ENCODE data around the gene CNKSR3. TPM values are rescaled to one million over a fixed set of nuclear protein-coding genes. Genes with fewer than 3 reads are reported as not detected.
A peak's percentile ranks its signal among the peaks of the same experiment; 100 is the strongest.
"Not testable (repeated sequence)": the region's sequence is repeated elsewhere in the genome, so short reads cannot be mapped to it uniquely, and the experiment has no call there.

The CNKSR3 gene
- total and polyA plus RNA-seq, 2 experiments from 2014 or later, result 22.4 to 23.9 TPM

DNA sequence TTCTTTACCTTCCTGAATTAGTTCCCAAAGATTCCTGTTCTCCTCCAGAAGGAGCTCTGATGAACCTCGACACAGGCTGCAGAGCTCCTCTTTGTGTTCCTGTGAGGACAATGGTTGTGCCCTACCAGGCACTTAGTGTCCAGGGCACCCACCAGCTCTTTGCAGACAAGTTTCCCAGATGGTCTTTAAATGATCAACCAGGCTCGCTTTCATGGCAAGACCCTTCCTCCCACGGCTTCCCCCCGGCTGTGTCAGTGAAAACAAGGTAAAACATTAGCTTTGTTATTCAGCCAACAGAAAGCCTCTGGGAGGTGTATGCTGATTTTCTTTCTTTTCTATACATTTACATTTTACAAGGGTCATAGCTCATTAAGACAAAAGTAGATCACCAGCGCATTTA, 32.3 kb upstream of the CNKSR3 start:
- no peaks in the 10 kb centered on the region for H3K9me3 ChIP-seq (ENCODE audit: low read depth)
- H3K4me1 ChIP-seq (ENCODE audit: insufficient read depth), result peaks cover 15% of the 10 kb centered on the region
- no peak overlapping the region for H3K27ac ChIP-seq
- H3K4me3 ChIP-seq, result no peak overlapping the region
- H3K27me3 ChIP-seq, result no peaks in the 10 kb centered on the region
- no peak overlapping the region for H3K4me2 ChIP-seq
- no peaks in the 10 kb centered on the region for H3K36me3 ChIP-seq (replicated peaks; ENCODE audit: insufficient read depth, low read depth)
- no peaks in the 10 kb centered on the region for H4K20me1 ChIP-seq (ENCODE audit: insufficient read depth, poor library complexity, severe bottlenecking)
- DNase-seq (ENCODE audit: low spot score), result no peak
- H2AFZ ChIP-seq, result no peak overlapping the region
- H3K9me2 ChIP-seq (replicated peaks; ENCODE audit: insufficient read depth), result no peaks in the 10 kb centered on the region
- no peaks in the 10 kb centered on the region for H3K79me2 ChIP-seq
- 26% methylated on average over 5 of the region's 5 CpGs for WGBS (ENCODE audit: low lambda C conversion rate, missing lambda C conversion rate)
- TF ChIP-seq, protein P1, sequence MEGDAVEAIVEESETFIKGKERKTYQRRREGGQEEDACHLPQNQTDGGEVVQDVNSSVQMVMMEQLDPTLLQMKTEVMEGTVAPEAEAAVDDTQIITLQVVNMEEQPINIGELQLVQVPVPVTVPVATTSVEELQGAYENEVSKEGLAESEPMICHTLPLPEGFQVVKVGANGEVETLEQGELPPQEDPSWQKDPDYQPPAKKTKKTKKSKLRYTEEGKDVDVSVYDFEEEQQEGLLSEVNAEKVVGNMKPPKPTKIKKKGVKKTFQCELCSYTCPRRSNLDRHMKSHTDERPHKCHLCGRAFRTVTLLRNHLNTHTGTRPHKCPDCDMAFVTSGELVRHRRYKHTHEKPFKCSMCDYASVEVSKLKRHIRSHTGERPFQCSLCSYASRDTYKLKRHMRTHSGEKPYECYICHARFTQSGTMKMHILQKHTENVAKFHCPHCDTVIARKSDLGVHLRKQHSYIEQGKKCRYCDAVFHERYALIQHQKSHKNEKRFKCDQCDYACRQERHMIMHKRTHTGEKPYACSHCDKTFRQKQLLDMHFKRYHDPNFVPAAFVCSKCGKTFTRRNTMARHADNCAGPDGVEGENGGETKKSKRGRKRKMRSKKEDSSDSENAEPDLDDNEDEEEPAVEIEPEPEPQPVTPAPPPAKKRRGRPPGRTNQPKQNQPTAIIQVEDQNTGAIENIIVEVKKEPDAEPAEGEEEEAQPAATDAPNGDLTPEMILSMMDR (IDR thresholded peaks at IDR 0.05; ENCODE audit: poor library complexity), result no peak
- TF ChIP-seq EZH2phosphoT487 (IDR thresholded peaks at IDR 0.05; ENCODE audit: low read depth, severe bottlenecking, unreplicated experiment) (no peak), EZH2 (IDR thresholded peaks at IDR 0.05; ENCODE audit: borderline replicate concordance) (no peak)

GRCh38 chr6:154541837-154542236, 31.4 kb upstream of the CNKSR3 start:
- H3K9me2 ChIP-seq (replicated peaks; ENCODE audit: insufficient read depth); H3K4me3 ChIP-seq; H3K9me3 ChIP-seq (ENCODE audit: low read depth); DNase-seq (ENCODE audit: low spot score); H3K27me3 ChIP-seq; H3K36me3 ChIP-seq (replicated peaks; ENCODE audit: insufficient read depth, low read depth); H3K4me2 ChIP-seq; H4K20me1 ChIP-seq (ENCODE audit: insufficient read depth, poor library complexity, severe bottlenecking); H2AFZ ChIP-seq; H3K27ac ChIP-seq; H3K79me2 ChIP-seq: not testable (repeated sequence)
- peaks cover 20% of the 10 kb centered on the region for H3K4me1 ChIP-seq (ENCODE audit: insufficient read depth)
- 92% methylated on average over 15 of the region's 15 CpGs for WGBS (ENCODE audit: low lambda C conversion rate, missing lambda C conversion rate)

GRCh38 chr6:154539593-154540269, 29.2 kb upstream of the CNKSR3 start:
- no peaks in the 10 kb centered on the region for H3K9me3 ChIP-seq (ENCODE audit: low read depth)
- WGBS (ENCODE audit: low lambda C conversion rate, missing lambda C conversion rate), result 93% methylated on average over 9 of the region's 9 CpGs

GRCh38 chr6:154538640-154539191, 28.2 kb upstream of the CNKSR3 start:
- peak overlapping the region; percentile 88 for H3K27ac ChIP-seq
- H2AFZ ChIP-seq, result no peak overlapping the region
- 54% methylated on average over 3 of the region's 3 CpGs for whole genome bisulfite sequencing (ENCODE audit: low lambda C conversion rate, missing lambda C conversion rate)
- peaks cover 25% of the 10 kb centered on the region for H3K4me1 ChIP-seq (ENCODE audit: insufficient read depth)
- TF ChIP-seq EZH2 (IDR thresholded peaks at IDR 0.05; ENCODE audit: borderline replicate concordance), result no peak
- no peaks in the 10 kb centered on the region for H3K36me3 ChIP-seq (replicated peaks; ENCODE audit: insufficient read depth, low read depth)
- no peak for DNase-seq (ENCODE audit: low spot score)
- H3K9me3 ChIP-seq (ENCODE audit: low read depth), result no peaks in the 10 kb centered on the region
- H3K9me2 ChIP-seq (replicated peaks; ENCODE audit: insufficient read depth), result no peaks in the 10 kb centered on the region
- no peaks in the 10 kb centered on the region for H3K27me3 ChIP-seq
- H3K4me3 ChIP-seq, result no peak overlapping the region
- peak overlapping the region; percentile 60 for H3K4me2 ChIP-seq
- no peaks in the 10 kb centered on the region for H4K20me1 ChIP-seq (ENCODE audit: insufficient read depth, poor library complexity, severe bottlenecking)
- no peaks in the 10 kb centered on the region for H3K79me2 ChIP-seq

More at GRCh38 chr6:154539593-154540269, 29.2 kb upstream of the CNKSR3 start:
- H3K27me3 ChIP-seq, result no peaks in the 10 kb centered on the region
- H3K4me1 ChIP-seq (ENCODE audit: insufficient read depth), result peaks cover 25% of the 10 kb centered on the region
- H3K36me3 ChIP-seq (replicated peaks; ENCODE audit: insufficient read depth, low read depth), result no peaks in the 10 kb centered on the region
- no peak overlapping the region for H2AFZ ChIP-seq
- no peak for TF ChIP-seq EZH2phosphoT487 (IDR thresholded peaks at IDR 0.05; ENCODE audit: low read depth, severe bottlenecking, unreplicated experiment)
- TF ChIP-seq EZH2 (IDR thresholded peaks at IDR 0.05; ENCODE audit: borderline replicate concordance), result no peak
- TF ChIP-seq, protein P1 (IDR thresholded peaks at IDR 0.05; ENCODE audit: poor library complexity), result no peak
- no peak overlapping the region for H3K4me2 ChIP-seq
- no peaks in the 10 kb centered on the region for H3K9me2 ChIP-seq (replicated peaks; ENCODE audit: insufficient read depth)
- H3K27ac ChIP-seq, result no peak overlapping the region
- no peaks in the 10 kb centered on the region for H3K79me2 ChIP-seq
- H3K4me3 ChIP-seq, result no peak overlapping the region
- H4K20me1 ChIP-seq (ENCODE audit: insufficient read depth, poor library complexity, severe bottlenecking), result no peaks in the 10 kb centered on the region
- DNase-seq (ENCODE audit: low spot score), result no peak

Measured in hepatocyte (in vitro differentiated cells).